ENCODE results near the gene CAMK2D.

CAMK2D gene

DNA sequence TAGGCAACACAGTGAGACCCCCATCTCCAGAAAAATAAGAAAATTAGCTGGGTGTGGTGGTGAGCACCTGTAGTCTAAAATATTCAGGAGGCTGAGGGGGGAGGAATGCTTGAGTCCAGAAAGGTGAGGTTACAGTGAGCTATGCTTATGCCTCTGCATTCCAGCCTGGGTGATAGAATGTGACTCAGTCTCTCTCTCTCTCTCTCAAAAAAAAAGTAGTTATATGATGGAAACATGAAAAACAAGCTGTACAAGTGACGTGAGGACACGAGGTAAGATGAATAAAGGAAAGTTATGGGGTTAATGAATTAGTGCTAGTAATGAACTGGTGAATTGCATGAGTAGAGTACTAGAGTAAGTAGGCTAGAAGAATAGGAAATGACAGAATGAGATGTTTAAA is 21.8 kb upstream of the CAMK2D start:
- Histone ChIP-seq H3K4me1 (ENCODE audit: control insufficient read depth in 1 of 2, insufficient read depth in 1 of 2, low read depth in 1 of 2, low read length in 1 of 2) (no peaks in the 10 kb centered on the region), H3K4me3 (ENCODE audit: low read depth in 1 of 2, low read length in 1 of 2) (no peak overlapping the region), H3K27me3 (no peaks in the 10 kb centered on the region), H3K9me3 (no peaks in the 10 kb centered on the region), H3K27ac (no peak overlapping the region), H3K36me3 (no peaks in the 10 kb centered on the region)
- TF ChIP-seq, protein P1, sequence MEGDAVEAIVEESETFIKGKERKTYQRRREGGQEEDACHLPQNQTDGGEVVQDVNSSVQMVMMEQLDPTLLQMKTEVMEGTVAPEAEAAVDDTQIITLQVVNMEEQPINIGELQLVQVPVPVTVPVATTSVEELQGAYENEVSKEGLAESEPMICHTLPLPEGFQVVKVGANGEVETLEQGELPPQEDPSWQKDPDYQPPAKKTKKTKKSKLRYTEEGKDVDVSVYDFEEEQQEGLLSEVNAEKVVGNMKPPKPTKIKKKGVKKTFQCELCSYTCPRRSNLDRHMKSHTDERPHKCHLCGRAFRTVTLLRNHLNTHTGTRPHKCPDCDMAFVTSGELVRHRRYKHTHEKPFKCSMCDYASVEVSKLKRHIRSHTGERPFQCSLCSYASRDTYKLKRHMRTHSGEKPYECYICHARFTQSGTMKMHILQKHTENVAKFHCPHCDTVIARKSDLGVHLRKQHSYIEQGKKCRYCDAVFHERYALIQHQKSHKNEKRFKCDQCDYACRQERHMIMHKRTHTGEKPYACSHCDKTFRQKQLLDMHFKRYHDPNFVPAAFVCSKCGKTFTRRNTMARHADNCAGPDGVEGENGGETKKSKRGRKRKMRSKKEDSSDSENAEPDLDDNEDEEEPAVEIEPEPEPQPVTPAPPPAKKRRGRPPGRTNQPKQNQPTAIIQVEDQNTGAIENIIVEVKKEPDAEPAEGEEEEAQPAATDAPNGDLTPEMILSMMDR (IDR thresholded peaks at IDR 0.05), result no peak

DNA sequence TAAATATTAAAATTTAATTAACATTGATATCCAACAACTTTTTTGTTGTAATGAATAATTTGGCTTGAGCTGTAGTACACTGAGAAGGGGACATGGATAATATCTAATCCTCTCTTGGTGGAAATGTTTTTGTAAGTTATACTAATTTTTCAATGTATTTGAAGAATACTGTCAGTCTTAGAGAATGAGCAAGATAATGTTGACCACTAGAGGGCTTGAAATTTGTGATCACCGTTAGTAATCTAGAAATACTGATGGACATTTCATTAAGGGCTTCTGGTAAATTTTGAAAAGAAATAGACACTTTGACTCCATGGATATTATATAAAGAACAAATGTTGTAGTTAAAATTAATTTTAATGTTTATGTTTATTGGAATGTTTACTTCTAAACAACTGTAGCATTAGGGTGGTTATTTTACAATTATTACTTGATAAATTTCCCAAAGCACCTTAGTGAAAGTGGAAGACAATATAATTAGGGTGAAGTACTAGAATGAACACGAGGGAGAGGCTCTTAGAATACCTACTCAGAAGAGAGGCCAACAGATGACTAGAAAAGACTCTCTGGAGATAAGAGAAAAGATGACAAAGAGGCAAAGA is 20.0 kb upstream of the CAMK2D start:
- no peaks in the 10 kb centered on the region for H3K9me3 ChIP-seq
- no peaks in the 10 kb centered on the region for H3K4me1 ChIP-seq (ENCODE audit: control insufficient read depth in 1 of 2, insufficient read depth in 1 of 2, low read depth in 1 of 2, low read length in 1 of 2)
- no peaks in the 10 kb centered on the region for H3K36me3 ChIP-seq
- TF ChIP-seq, protein P1 (IDR thresholded peaks at IDR 0.05), result no peak
- no peak overlapping the region for H3K27ac ChIP-seq
- H3K4me3 ChIP-seq (ENCODE audit: low read depth in 1 of 2, low read length in 1 of 2), result no peak overlapping the region
- H3K27me3 ChIP-seq, result no peaks in the 10 kb centered on the region

DNA sequence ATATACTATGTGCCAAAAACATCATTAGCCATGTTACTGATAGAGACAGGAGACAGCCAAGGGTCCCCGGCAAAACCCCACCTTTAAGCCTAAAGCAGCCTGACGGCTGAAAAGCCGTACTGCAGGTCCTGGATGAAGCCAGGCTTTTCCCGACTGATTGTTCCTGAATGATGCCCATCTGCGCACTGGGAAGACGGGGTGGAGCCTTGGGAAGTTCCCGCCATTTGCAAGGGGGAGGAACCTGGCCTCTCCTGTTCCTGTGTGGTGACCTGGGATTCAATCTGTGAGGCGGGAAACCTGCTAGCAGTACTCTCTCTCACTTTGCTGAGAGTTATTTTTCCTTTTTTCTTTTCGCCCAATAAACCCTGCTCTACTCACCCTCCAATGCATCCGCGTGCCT is 15.1 kb upstream of the CAMK2D start:
- H3K9me3 ChIP-seq, result no peaks in the 10 kb centered on the region
- TF ChIP-seq, protein P1 (IDR thresholded peaks at IDR 0.05), result no peak
- H3K27ac ChIP-seq, result no peak overlapping the region

DNA sequence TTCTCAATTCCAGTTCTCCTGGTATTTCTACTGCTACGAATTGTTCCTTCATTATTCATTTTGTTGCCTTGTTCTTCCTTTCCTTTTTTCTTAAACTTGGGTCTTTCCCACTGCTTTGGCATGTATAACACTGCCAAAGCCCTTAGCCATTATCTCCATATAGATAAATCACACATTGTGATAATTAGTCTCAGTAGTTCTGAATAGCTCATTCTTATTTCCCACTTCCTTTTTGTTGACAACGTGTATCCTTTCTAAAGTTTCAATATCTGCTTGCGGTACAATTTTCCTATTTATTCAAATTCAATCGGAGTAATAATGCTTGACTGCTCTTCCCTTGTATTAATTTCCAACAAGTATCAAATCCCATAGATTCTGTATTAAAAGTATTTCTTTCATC is 14.5 kb upstream of the CAMK2D start:
- TF ChIP-seq, protein P1 (IDR thresholded peaks at IDR 0.05), result no peak
- Histone ChIP-seq H3K27ac (no peak overlapping the region), H3K36me3 (no peaks in the 10 kb centered on the region), H3K27me3 (peaks cover 30% of the 10 kb centered on the region), H3K4me1 (ENCODE audit: control insufficient read depth in 1 of 2, insufficient read depth in 1 of 2, low read depth in 1 of 2, low read length in 1 of 2) (no peaks in the 10 kb centered on the region), H3K4me3 (ENCODE audit: low read depth in 1 of 2, low read length in 1 of 2) (no peak overlapping the region), H3K9me3 (no peaks in the 10 kb centered on the region)

More for the DNA sequence above, 15.1 kb upstream of the CAMK2D start:
- Histone ChIP-seq H3K36me3 (no peaks in the 10 kb centered on the region), H3K27me3 (peaks cover 30% of the 10 kb centered on the region), H3K4me3 (ENCODE audit: low read depth in 1 of 2, low read length in 1 of 2) (no peak overlapping the region), H3K4me1 (ENCODE audit: control insufficient read depth in 1 of 2, insufficient read depth in 1 of 2, low read depth in 1 of 2, low read length in 1 of 2) (no peaks in the 10 kb centered on the region)

DNA sequence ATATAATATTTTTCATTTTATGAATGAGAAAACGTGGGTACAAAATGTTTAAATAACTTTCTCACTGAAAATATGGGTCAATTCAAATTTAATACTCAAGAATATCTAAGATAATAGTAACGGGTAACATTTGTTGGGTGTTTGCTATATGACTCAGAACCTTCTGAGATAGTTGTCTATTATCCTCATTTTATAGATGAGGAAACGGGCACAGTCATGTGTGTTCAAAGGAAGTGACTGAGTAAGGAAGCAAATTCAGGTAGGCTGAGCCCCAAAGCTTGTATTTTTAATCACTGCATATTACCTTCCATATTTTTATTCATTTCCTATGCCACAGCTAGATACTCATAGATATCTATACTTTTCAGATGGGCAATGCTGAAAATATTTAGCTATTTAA is 12.2 kb upstream of the CAMK2D start:
- no peak overlapping the region for H3K4me3 ChIP-seq (ENCODE audit: low read depth in 1 of 2, low read length in 1 of 2)
- no peaks in the 10 kb centered on the region for H3K4me1 ChIP-seq (ENCODE audit: control insufficient read depth in 1 of 2, insufficient read depth in 1 of 2, low read depth in 1 of 2, low read length in 1 of 2)
- no peaks in the 10 kb centered on the region for H3K36me3 ChIP-seq
- H3K27me3 ChIP-seq, result peaks cover 30% of the 10 kb centered on the region
- no peak overlapping the region for H3K27ac ChIP-seq
- H3K9me3 ChIP-seq, result no peaks in the 10 kb centered on the region
- TF ChIP-seq, protein P1 (IDR thresholded peaks at IDR 0.05), result no peak
